Smooth muscle cell (in vitro differentiated cells): ENCODE measurements around the gene HTT-AS. TPM values are rescaled to one million over a fixed set of nuclear protein-coding genes. Genes with fewer than 3 reads are reported as not detected.

ENCODE experiments used
- DNase-seq: peaks from one replicate; lab custom pipeline; 2025; ENCODE audit not compliant: unreplicated experiment; lab: John Stamatoyannopoulos, UW
- H2AFZ ChIP-seq: fragments of 200-600 bp; sonication (generic); 2 replicates; pipeline ENCODE4 v1.6.0; 2016; ENCODE audit warnings: antibody characterized with exemption, low read depth, mild to moderate bottlenecking
- H3F3A ChIP-seq: fragments of 200-600 bp; sonication (generic); 2 replicates; pipeline ENCODE4 v1.6.0; 2017; ENCODE audit warnings: antibody characterized with exemption, low read depth
- H3K27ac ChIP-seq: fragments of 200-600 bp; sonication (generic); 2 replicates; pipeline ENCODE4 v1.5.1; 2016; ENCODE audit warnings: low read depth, mild to moderate bottlenecking
- H3K27me3 ChIP-seq: fragments of 200-600 bp; sonication (generic); 2 replicates; pipeline ENCODE4 v1.6.1; 2016; ENCODE audit warnings: low read depth, mild to moderate bottlenecking
- H3K36me3 ChIP-seq: fragments of 200-600 bp; sonication (generic); 2 replicates; pipeline ENCODE4 v1.5.1; 2016; ENCODE audit warnings: low read depth
- H3K4me1 ChIP-seq: fragments of 200-600 bp; sonication (generic); 2 replicates; pipeline ENCODE4 v1.5.1; 2016; ENCODE audit warnings: low read depth
- H3K4me2 ChIP-seq: fragments of 200-600 bp; sonication (generic); 2 replicates; pipeline ENCODE4 v1.6.0; 2016; ENCODE audit warnings: mild to moderate bottlenecking
- H3K4me3 ChIP-seq: fragments of 200-600 bp; sonication (generic); 2 replicates; pipeline ENCODE4 v1.5.1; 2016; ENCODE audit warnings: mild to moderate bottlenecking
- H3K79me2 ChIP-seq: fragments of 200-600 bp; sonication (generic); 2 replicates; pipeline ENCODE4 v1.6.0; 2016; ENCODE audit warnings: low read depth, mild to moderate bottlenecking
- H3K9ac ChIP-seq: fragments of 200-600 bp; sonication (generic); 2 replicates; pipeline ENCODE4 v1.6.0; 2016; ENCODE audit warnings: low read depth
- H3K9me3 ChIP-seq: fragments of 200-600 bp; sonication (generic); replicated peaks from 2 replicates; pipeline ENCODE4 v1.5.1; 2016; ENCODE audit warnings: low read depth
- H4K20me1 ChIP-seq: fragments of 200-600 bp; sonication (generic); 2 replicates; pipeline ENCODE4 v1.6.0; 2016; ENCODE audit warnings: low read depth
- CTCF ChIP-seq: fragments of 200-600 bp; sonication (generic); IDR thresholded peaks from 2 replicates; pipeline ENCODE4 v1.5.1; 2017; ENCODE audit warnings: borderline replicate concordance, mild to moderate bottlenecking, antibody characterized with exemption; ENCODE audit not compliant: insufficient read depth, poor library complexity, severe bottlenecking
- WGBS: methylation state at CpG from one replicate; pipeline ENCODE4 v1.1.7; 2016; ENCODE audit warnings: low lambda C conversion rate; 5-methylcytosine and 5-hydroxymethylcytosine counted together
- polyA plus RNA-seq: library from polyadenylated mRNA; unstranded; fragments of >200 nt; fragmentation: Nextera tagmentation; extraction: Ambion mirVana; gene quantifications from 2 replicates; pipeline ENCODE4 v1.2.1, GENCODE V29; 2016
- total RNA-seq: library from RNA; depleted of rRNA; stranded (reverse); fragments of >200 nt; gene quantifications from 2 replicates; pipeline ENCODE4 v1.2.3, GENCODE V29; 2014

Gene HTT-AS
- total and polyA plus RNA-seq, 2 experiments from 2014 or later, result not detected

GRCh38 chr4:3026540-3026939 lies 47.8 kb downstream of the HTT-AS start:
- H3K9me3 ChIP-seq, result no peaks in the 10 kb centered on the region

GRCh38 chr4:3025881-3026280 lies 48.5 kb downstream of the HTT-AS start:
- no peaks in the 10 kb centered on the region for H3F3A ChIP-seq
- no peaks in the 10 kb centered on the region for H4K20me1 ChIP-seq
- H3K4me1 ChIP-seq, result no peaks in the 10 kb centered on the region
- H3K4me3 ChIP-seq, result no peak overlapping the region
- DNase-seq, result no peak
- no peaks in the 10 kb centered on the region for H3K79me2 ChIP-seq
- H3K27me3 ChIP-seq, result no peaks in the 10 kb centered on the region
- no peak overlapping the region for H2AFZ ChIP-seq
- no peaks in the 10 kb centered on the region for H3K9me3 ChIP-seq
- no peak for TF ChIP-seq CTCF
- H3K9ac ChIP-seq, result no peak overlapping the region
- 95% methylated on average over 21 of the region's 21 CpGs for WGBS
- H3K27ac ChIP-seq, result no peak overlapping the region
- no peak overlapping the region for H3K4me2 ChIP-seq
- H3K36me3 ChIP-seq, result no peaks in the 10 kb centered on the region

More at GRCh38 chr4:3026540-3026939, 47.8 kb downstream of the HTT-AS start:
- no peaks in the 10 kb centered on the region for H3K4me1 ChIP-seq
- H3K27ac ChIP-seq, result no peak overlapping the region
- no peak for DNase-seq
- 93% methylated on average over 9 of the region's 9 CpGs for whole genome bisulfite sequencing
- no peaks in the 10 kb centered on the region for H3F3A ChIP-seq
- no peak overlapping the region for H2AFZ ChIP-seq
- TF ChIP-seq CTCF, result no peak
- no peaks in the 10 kb centered on the region for H3K27me3 ChIP-seq
- no peak overlapping the region for H3K9ac ChIP-seq
- no peaks in the 10 kb centered on the region for H4K20me1 ChIP-seq
- no peak overlapping the region for H3K4me2 ChIP-seq
- no peaks in the 10 kb centered on the region for H3K79me2 ChIP-seq
- no peak overlapping the region for H3K4me3 ChIP-seq
- no peaks in the 10 kb centered on the region for H3K36me3 ChIP-seq

GRCh38 chr4:3022651-3023050 lies 51.7 kb downstream of the HTT-AS start:
- Histone ChIP-seq H3K27me3 (no peaks in the 10 kb centered on the region), H3K27ac (no peak overlapping the region), H3K4me1 (no peaks in the 10 kb centered on the region), H4K20me1 (no peaks in the 10 kb centered on the region), H3F3A (no peaks in the 10 kb centered on the region), H3K9me3 (no peaks in the 10 kb centered on the region), H3K9ac (no peak overlapping the region), H3K4me2 (no peak overlapping the region), H2AFZ (no peak overlapping the region), H3K4me3 (no peak overlapping the region), H3K36me3 (no peaks in the 10 kb centered on the region), H3K79me2 (no peaks in the 10 kb centered on the region)
- TF ChIP-seq CTCF, result no peak
- DNase-seq, result no peak
- 90% methylated on average over 3 of the region's 3 CpGs for WGBS

- TF ChIP-seq CTCF, result no peak
- DNase-seq, result no peak
- Histone ChIP-seq H3K9ac (no peak overlapping the region), H3K9me3 (no peaks in the 10 kb centered on the region), H3F3A (no peaks in the 10 kb centered on the region), H2AFZ (no peak overlapping the region), H4K20me1 (no peaks in the 10 kb centered on the region), H3K4me1 (no peaks in the 10 kb centered on the region), H3K4me3 (no peak overlapping the region), H3K4me2 (no peak overlapping the region), H3K27me3 (no peaks in the 10 kb centered on the region), H3K36me3 (no peaks in the 10 kb centered on the region), H3K27ac (no peak overlapping the region), H3K79me2 (no peaks in the 10 kb centered on the region)
- WGBS, result 94% methylated on average over 8 of the region's 8 CpGs
Observed at GRCh38 chr4:3022112-3022511, 52.2 kb downstream of the HTT-AS start.
